ENCODE results near the gene CD200R1. TPM values are rescaled to one million over a fixed set of nuclear protein-coding genes. Genes with fewer than 3 reads are reported as not detected.

CD200R1 gene
- total and polyA plus RNA-seq, 9 of the 15 experiments (the other 6 are each of a cell fraction or from before 2014, with no cell fraction given), result 0.04 to 0.23 (median 0.09) TPM; not detected in 5

- BruUV-seq (replicated peaks), result no TSS peak
- ChIA-PET CTCF (ENCODE audit: low intra/inter-chr PET ratio) (no interaction called here), POLR2A (no interaction called here)
- no peak overlapping the region for H3K9ac ChIP-seq (ENCODE audit: insufficient read depth in 1 of 2, low read depth in 2 of 2, low read length in 2 of 2)
- H3K36me3 ChIP-seq (ENCODE audit: control insufficient read depth, insufficient read depth, low read length), result no peaks in the 10 kb centered on the region
- no peaks in the 10 kb centered on the region for H3K9me1 ChIP-seq (ENCODE audit: control insufficient read depth, insufficient read depth, low read length)
- H3K4me3 ChIP-seq, result no peak overlapping the region
- 11% methylated on average over 5 of the region's 5 CpGs for WGBS (ENCODE audit: insufficient coverage, low coverage, missing lambda C conversion rate)
- DNase-seq (ENCODE audit: extremely low read depth in 1 of 4, low spot score in 3 of 4) (no peak), ATAC-seq (no peak; the same call in 2 of the 3 replicates), FAIRE-seq (no peak)
- intact Hi-C loops (cut with micrococcal nuclease) (loop anchor here (10.0 kb wide), 1 partner anchor 119 kb away; no protein-coding TSS in a partner anchor), in situ Hi-C loops (cut with MboI) (no loop called here)
- no peak overlapping the region for H2AFZ ChIP-seq (ENCODE audit: low read depth, low read length)
- no peaks in the 10 kb centered on the region for H3K27me3 ChIP-seq (ENCODE audit: control insufficient read depth in 2 of 2, insufficient read depth in 2 of 2, low read length in 2 of 2)
- H3K27ac ChIP-seq (ENCODE audit: extremely low read depth, low read depth, low read length), result no peak overlapping the region
- no peaks in the 10 kb centered on the region for H3K79me2 ChIP-seq (ENCODE audit: control insufficient read depth, insufficient read depth, low read length)
- TF ChIP-seq PBX2 (CRISPR knock-in tag; IDR thresholded peaks at IDR 0.05; ENCODE audit: low read depth) (no peak), PBX2 (tag; conservative IDR thresholded peaks at IDR 0.05; ENCODE audit: low read depth) (peak; percentile 50; the same call in 1 of the 2 replicates), RBBP5 (IDR thresholded peaks at IDR 0.05; ENCODE audit: borderline replicate concordance, insufficient read depth, low read length, poor library complexity, severe bottlenecking) (no peak), IRF1 (CRISPR knock-in tag; IDR thresholded peaks at IDR 0.05; ENCODE audit: borderline replicate concordance) (no peak), ZNF324 (CRISPR knock-in tag; IDR thresholded peaks at IDR 0.05) (no peak), MEIS2 (IDR thresholded peaks at IDR 0.05; ENCODE audit: partially characterized antibody) (peak; percentile 59), ZNF780A (CRISPR knock-in tag; IDR thresholded peaks at IDR 0.05) (no peak), ZNF830 (CRISPR knock-in tag; IDR thresholded peaks at IDR 0.05) (no peak), SIX5 (IDR thresholded peaks at IDR 0.05; ENCODE audit: borderline replicate concordance in 1 of 2, insufficient read depth in 1 of 2, low read depth in 1 of 2, low read length in 2 of 2) (no peak), NFE2 (IDR thresholded peaks at IDR 0.05; ENCODE audit: low read depth) (peak; percentile 27; the same call in 1 of the 2 replicates), MECOM (CRISPR knock-in tag; IDR thresholded peaks at IDR 0.05) (no peak), L3MBTL2 (IDR thresholded peaks at IDR 0.05) (no peak), MAFG (tag; conservative IDR thresholded peaks at IDR 0.05) (0 out of 2 replicates have a peak, but pooled peaks have one; percentile 32), STAT5A (IDR thresholded peaks at IDR 0.05; ENCODE audit: borderline replicate concordance, low read length) (no peak), ARID1B (IDR thresholded peaks at IDR 0.05) (0 out of 2 replicates have a peak, but pooled peaks have one; percentile 26)
- no peak overlapping the region for H3K4me2 ChIP-seq (ENCODE audit: insufficient read depth, low read length)
- H3K4me1 ChIP-seq (replicated peaks in 1 of 2; ENCODE audit: control insufficient read depth in 2 of 2, insufficient read depth in 2 of 2, low read length in 2 of 2), result no peaks in the 10 kb centered on the region
- no peaks in the 10 kb centered on the region for H3K9me3 ChIP-seq (replicated peaks; ENCODE audit: control insufficient read depth, insufficient read depth, low read depth, low read length)
- H4K20me1 ChIP-seq (replicated peaks; ENCODE audit: control insufficient read depth, insufficient read depth, low read length), result no peaks in the 10 kb centered on the region
These were observed 1.4 kb downstream of the CD200R1 start for GRCh38 chr3:112973325-112974177.

Measured in K562 (cell line).